AG10803 (cell line): ENCODE data around the gene GDF9.

Experiments
- DNase-seq: peaks from one replicate; pipeline ENCODE4 v3.0.0; 2010; ENCODE audit warnings: low read depth
- H3K4me3 ChIP-seq: 2 replicates; pipeline ENCODE4 v1.5.1; 2011; ENCODE audit warnings: mild to moderate bottlenecking, low read length, control low read depth
- CTCF ChIP-seq: conservative IDR thresholded peaks from 2 replicates; pipeline ENCODE4 v1.5.1; 2011; ENCODE audit warnings: mild to moderate bottlenecking, low read length, control low read depth, inconsistent platforms

GDF9 gene

GRCh38 chr5:132873930-132874271 lies 7.6 kb upstream of the GDF9 start:
- no peak for TF ChIP-seq CTCF
- H3K4me3 ChIP-seq, result no peak overlapping the region

GRCh38 chr5:132873119-132873929 lies 7.1 kb upstream of the GDF9 start, which contains the start of gene LEAP2:
Gene LEAP2 (plus strand): TSS chr5:132873668. CDS start chr5:132873695, 27 bp downstream.
- H3K4me3 ChIP-seq, result no peak within 1 kb of the TSS
- no peak for TF ChIP-seq CTCF
- DNase-seq, result peak; percentile 20

More at GRCh38 chr5:132873930-132874271, 7.6 kb upstream of the GDF9 start:
- DNase-seq, result no peak

- no peak for DNase-seq
- no peak overlapping the region for H3K4me3 ChIP-seq
- TF ChIP-seq CTCF, result no peak
Measured at GRCh38 chr5:132872788-132873118, 6.5 kb upstream of the GDF9 start.

GRCh38 chr5:132871459-132872284 lies 5.4 kb upstream of the GDF9 start:
- TF ChIP-seq CTCF, result no peak
- DNase-seq, result no peak
- H3K4me3 ChIP-seq, result no peak overlapping the region

- H3K4me3 ChIP-seq, result no peak overlapping the region
- no peak for DNase-seq
- no peak for TF ChIP-seq CTCF
Measured at GRCh38 chr5:132870801-132871200, 4.5 kb upstream of the GDF9 start.

GRCh38 chr5:132868754-132869153 lies 2.5 kb upstream of the GDF9 start:
- H3K4me3 ChIP-seq, result no peak overlapping the region
- no peak for TF ChIP-seq CTCF
- no peak for DNase-seq
